ENCODE measurements around the gene LHFPL4. TPM values are rescaled to one million over a fixed set of nuclear protein-coding genes. Genes with fewer than 3 reads are reported as not detected.

Gene LHFPL4
- total and polyA plus RNA-seq, 2 of the 4 experiments (the other 2 are of a cell fraction), result not detected

DNA sequence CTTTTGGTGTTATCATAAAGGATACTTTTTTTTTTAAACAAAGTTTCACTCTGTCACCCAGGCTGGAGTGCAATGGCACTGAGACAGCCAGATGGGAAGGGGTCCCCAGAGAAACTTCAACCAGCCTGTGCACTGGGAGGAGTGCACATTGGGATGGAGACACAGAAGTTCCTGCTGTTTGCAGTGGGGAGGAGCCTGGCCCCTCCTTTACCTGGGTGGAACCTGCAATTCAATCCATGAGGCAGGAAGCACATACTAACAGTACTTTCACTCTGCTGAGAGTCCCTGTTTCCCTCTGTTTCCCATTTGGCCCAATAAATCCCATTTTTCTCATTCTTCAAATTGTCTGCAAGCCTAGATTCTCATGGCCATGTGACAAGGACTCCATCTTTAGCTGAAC, 42.3 kb upstream of the LHFPL4 start:
- H3K4ac ChIP-seq (ENCODE audit: low read depth, low read length), result no peak overlapping the region
- no peaks in the 10 kb centered on the region for H3K36me3 ChIP-seq (ENCODE audit: control insufficient read depth, insufficient read depth, low read length)
- H3K27me3 ChIP-seq (ENCODE audit: control insufficient read depth, insufficient read depth, low read length), result no peaks in the 10 kb centered on the region; the same call in 1 of the 2 replicates
- DNase-seq (no peak), ATAC-seq (ENCODE audit: low read depth) (no peak)
- no peak overlapping the region for H3K4me2 ChIP-seq (ENCODE audit: low read depth, low read length)
- no peaks in the 10 kb centered on the region for H3K79me1 ChIP-seq (ENCODE audit: low read depth in 1 of 2, low read length in 2 of 2)
- H3K56ac ChIP-seq (ENCODE audit: extremely low read depth, insufficient read depth, low read length), result no peak overlapping the region
- no peak overlapping the region for H3K9ac ChIP-seq (ENCODE audit: low read depth, low read length)
- no peaks in the 10 kb centered on the region for H4K20me1 ChIP-seq (ENCODE audit: insufficient read depth, low read length)
- no peaks in the 10 kb centered on the region for H3K9me1 ChIP-seq (ENCODE audit: insufficient read depth, low read length)
- no peaks in the 10 kb centered on the region for H3K9me3 ChIP-seq (ENCODE audit: control insufficient read depth, insufficient read depth, low read length)
- H2BK20ac ChIP-seq (ENCODE audit: low read depth, low read length), result no peak overlapping the region
- H4K91ac ChIP-seq (ENCODE audit: insufficient read depth, low read depth, low read length), result no peak overlapping the region
- TF ChIP-seq, protein P1, sequence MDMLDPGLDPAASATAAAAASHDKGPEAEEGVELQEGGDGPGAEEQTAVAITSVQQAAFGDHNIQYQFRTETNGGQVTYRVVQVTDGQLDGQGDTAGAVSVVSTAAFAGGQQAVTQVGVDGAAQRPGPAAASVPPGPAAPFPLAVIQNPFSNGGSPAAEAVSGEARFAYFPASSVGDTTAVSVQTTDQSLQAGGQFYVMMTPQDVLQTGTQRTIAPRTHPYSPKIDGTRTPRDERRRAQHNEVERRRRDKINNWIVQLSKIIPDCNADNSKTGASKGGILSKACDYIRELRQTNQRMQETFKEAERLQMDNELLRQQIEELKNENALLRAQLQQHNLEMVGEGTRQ (IDR thresholded peaks at IDR 0.05; ENCODE audit: low read depth, low read length), result no peak
- no peak for TF ChIP-seq MAFK (IDR thresholded peaks at IDR 0.05; ENCODE audit: low read depth, low read length)
- TF ChIP-seq, protein P2, sequence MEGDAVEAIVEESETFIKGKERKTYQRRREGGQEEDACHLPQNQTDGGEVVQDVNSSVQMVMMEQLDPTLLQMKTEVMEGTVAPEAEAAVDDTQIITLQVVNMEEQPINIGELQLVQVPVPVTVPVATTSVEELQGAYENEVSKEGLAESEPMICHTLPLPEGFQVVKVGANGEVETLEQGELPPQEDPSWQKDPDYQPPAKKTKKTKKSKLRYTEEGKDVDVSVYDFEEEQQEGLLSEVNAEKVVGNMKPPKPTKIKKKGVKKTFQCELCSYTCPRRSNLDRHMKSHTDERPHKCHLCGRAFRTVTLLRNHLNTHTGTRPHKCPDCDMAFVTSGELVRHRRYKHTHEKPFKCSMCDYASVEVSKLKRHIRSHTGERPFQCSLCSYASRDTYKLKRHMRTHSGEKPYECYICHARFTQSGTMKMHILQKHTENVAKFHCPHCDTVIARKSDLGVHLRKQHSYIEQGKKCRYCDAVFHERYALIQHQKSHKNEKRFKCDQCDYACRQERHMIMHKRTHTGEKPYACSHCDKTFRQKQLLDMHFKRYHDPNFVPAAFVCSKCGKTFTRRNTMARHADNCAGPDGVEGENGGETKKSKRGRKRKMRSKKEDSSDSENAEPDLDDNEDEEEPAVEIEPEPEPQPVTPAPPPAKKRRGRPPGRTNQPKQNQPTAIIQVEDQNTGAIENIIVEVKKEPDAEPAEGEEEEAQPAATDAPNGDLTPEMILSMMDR (conservative IDR thresholded peaks at IDR 0.05; ENCODE audit: low read depth, low read length), result no peak
- TF ChIP-seq MXI1 (IDR thresholded peaks at IDR 0.05; ENCODE audit: borderline replicate concordance, low read depth, low read length), result no peak
- no peak for TF ChIP-seq SMC3 (IDR thresholded peaks at IDR 0.05; ENCODE audit: low read depth, low read length)
- no peak for TF ChIP-seq RFX5 (IDR thresholded peaks at IDR 0.05; ENCODE audit: low read depth, low read length)
- TF ChIP-seq CHD1 (IDR thresholded peaks at IDR 0.05; ENCODE audit: low read depth, low read length), result no peak
- no peak for TF ChIP-seq MAZ (IDR thresholded peaks at IDR 0.05; ENCODE audit: borderline replicate concordance, low read depth, low read length)
- TF ChIP-seq, protein P3, sequence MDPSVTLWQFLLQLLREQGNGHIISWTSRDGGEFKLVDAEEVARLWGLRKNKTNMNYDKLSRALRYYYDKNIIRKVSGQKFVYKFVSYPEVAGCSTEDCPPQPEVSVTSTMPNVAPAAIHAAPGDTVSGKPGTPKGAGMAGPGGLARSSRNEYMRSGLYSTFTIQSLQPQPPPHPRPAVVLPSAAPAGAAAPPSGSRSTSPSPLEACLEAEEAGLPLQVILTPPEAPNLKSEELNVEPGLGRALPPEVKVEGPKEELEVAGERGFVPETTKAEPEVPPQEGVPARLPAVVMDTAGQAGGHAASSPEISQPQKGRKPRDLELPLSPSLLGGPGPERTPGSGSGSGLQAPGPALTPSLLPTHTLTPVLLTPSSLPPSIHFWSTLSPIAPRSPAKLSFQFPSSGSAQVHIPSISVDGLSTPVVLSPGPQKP (IDR thresholded peaks at IDR 0.05; ENCODE audit: borderline replicate concordance, low read depth, low read length), result no peak
- TF ChIP-seq NFE2L2 (IDR thresholded peaks at IDR 0.05; ENCODE audit: low read depth, low read length), result no peak
- TF ChIP-seq RAD21 (IDR thresholded peaks at IDR 0.05; ENCODE audit: low read length), result no peak
- no peak for TF ChIP-seq RCOR1 (IDR thresholded peaks at IDR 0.05; ENCODE audit: insufficient replicate concordance, low read length)
- TF ChIP-seq BHLHE40 (IDR thresholded peaks at IDR 0.05; ENCODE audit: low read depth, low read length), result no peak
- TF ChIP-seq FOS (IDR thresholded peaks at IDR 0.05; ENCODE audit: low read depth, low read length), result no peak
- no peak for TF ChIP-seq POLR2A (IDR thresholded peaks at IDR 0.05; ENCODE audit: low read depth, low read length)
- TF ChIP-seq CEBPB (IDR thresholded peaks at IDR 0.05; ENCODE audit: low read depth, low read length), result no peak
- H3K4me1 ChIP-seq (ENCODE audit: control insufficient read depth, insufficient read depth, low read length), result no peaks in the 10 kb centered on the region
- H3K4me3 ChIP-seq (ENCODE audit: insufficient read depth, low read depth, low read length), result no peak overlapping the region
- BruUV-seq (replicated peaks), result no TSS peak
- no peak overlapping the region for H2BK15ac ChIP-seq (ENCODE audit: low read depth, low read length)
- H4K5ac ChIP-seq (ENCODE audit: low read depth, low read length), result no peak overlapping the region
- intact Hi-C loops (cut with micrococcal nuclease), result no loop called here
- in situ Hi-C loops (cut with MboI; ENCODE audit: low sequenced_read_pairs), result no loop called here
- H2AFZ ChIP-seq (replicated peaks; ENCODE audit: low read length, poor library complexity), result no peak overlapping the region
- ChIA-PET CTCF (no interaction called here), POLR2A (ENCODE audit: unreplicated experiment) (no interaction called here)
- dilution Hi-C loops (cut with HindIII; ENCODE audit: low sequenced_read_pairs, unreplicated experiment), result no loop called here
- no peak overlapping the region for H2BK120ac ChIP-seq (ENCODE audit: low read depth, low read length)
- no peak overlapping the region for H2AK5ac ChIP-seq (ENCODE audit: low read depth, low read length)
- no peak overlapping the region for H3K27ac ChIP-seq (ENCODE audit: insufficient read depth, low read length)
- H3K23ac ChIP-seq (ENCODE audit: low read depth, low read length), result no peak overlapping the region
- H4K8ac ChIP-seq (ENCODE audit: low read depth in 2 of 2, low read length in 2 of 2), result no peak overlapping the region
- no peak overlapping the region for H3K18ac ChIP-seq (ENCODE audit: low read depth, low read length)
- no peak overlapping the region for H2AK9ac ChIP-seq (replicated peaks; ENCODE audit: low read depth, low read length, poor library complexity)
- no peak overlapping the region for H2BK5ac ChIP-seq (ENCODE audit: low read depth, low read length, poor library complexity, severe bottlenecking)
- H3K14ac ChIP-seq (replicated peaks; ENCODE audit: low read depth, low read length), result no peak overlapping the region
